ENCODE data around the gene NDFIP1. TPM values are rescaled to one million over a fixed set of nuclear protein-coding genes. Genes with fewer than 3 reads are reported as not detected.

The NDFIP1 gene
- total RNA-seq, 1 experiment from 2014 or later = 26.6 TPM

DNA sequence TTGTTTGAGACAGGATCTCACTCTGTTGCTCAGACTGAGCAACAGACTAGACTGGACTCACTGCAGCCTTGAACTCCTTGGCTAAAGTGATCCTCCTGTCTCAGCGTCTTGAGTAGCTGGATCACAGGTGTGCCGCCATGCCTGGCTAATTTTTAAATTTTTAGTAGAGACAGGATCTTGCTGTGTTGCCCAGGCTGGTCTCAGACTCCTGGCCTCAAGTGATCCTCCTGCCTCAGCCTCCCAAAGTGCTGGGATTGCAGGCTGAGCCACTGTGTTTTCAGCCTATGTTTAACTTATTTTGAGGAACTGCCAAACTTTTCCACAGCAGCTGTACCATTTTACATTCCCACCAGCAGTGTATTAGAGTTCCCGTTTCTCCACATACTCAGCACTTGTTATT is 16.8 kb downstream of the NDFIP1 start:
- no peak overlapping the region for H4K91ac ChIP-seq (ENCODE audit: insufficient read length, low read depth, low read length)
- no peak for DNase-seq
- H2BK12ac ChIP-seq (ENCODE audit: insufficient read length, low read depth, low read length) = no peak overlapping the region
- H2BK120ac ChIP-seq (ENCODE audit: low read depth, low read length, poor library complexity, severe bottlenecking) = no peak overlapping the region
- H2AK5ac ChIP-seq (ENCODE audit: insufficient read length, low read length) = no peak overlapping the region
- H3K4me2 ChIP-seq (ENCODE audit: insufficient read depth, insufficient read length, low read length) = no peak overlapping the region
- H3K79me2 ChIP-seq (ENCODE audit: insufficient read depth, low read length) = no peaks in the 10 kb centered on the region; the same call in 1 of the 2 replicates
- Mint-ChIP-seq H3K27ac (no peak overlapping the region), H3K36me3 (ENCODE audit: insufficient read depth in 1 of 3, low read depth in 3 of 3) (peaks cover 4 to 18% (median 6%) of the 10 kb centered on the region in 3 experiments; a peak in 5 of 7 replicates), H3K9me3 (peaks cover 3 to 6% of the 10 kb centered on the region in 2 experiments; a peak in 2 of 5 replicates), H3K4me1 (peaks cover 12 to 14% of the 10 kb centered on the region in 2 experiments), H3K4me3 (no peak overlapping the region), H3K27me3 (ENCODE audit: low read depth) (no peaks in the 10 kb centered on the region)
- H3K4me1 ChIP-seq (ENCODE audit: insufficient read depth, low read length) = peaks cover 7% of the 10 kb centered on the region; the same call in 1 of the 2 replicates
- no peak overlapping the region for H2BK5ac ChIP-seq (ENCODE audit: insufficient read length, low read length)
- H3K56ac ChIP-seq (ENCODE audit: insufficient read length, low read depth, low read length) = no peak overlapping the region
- TF ChIP-seq, protein P1, sequence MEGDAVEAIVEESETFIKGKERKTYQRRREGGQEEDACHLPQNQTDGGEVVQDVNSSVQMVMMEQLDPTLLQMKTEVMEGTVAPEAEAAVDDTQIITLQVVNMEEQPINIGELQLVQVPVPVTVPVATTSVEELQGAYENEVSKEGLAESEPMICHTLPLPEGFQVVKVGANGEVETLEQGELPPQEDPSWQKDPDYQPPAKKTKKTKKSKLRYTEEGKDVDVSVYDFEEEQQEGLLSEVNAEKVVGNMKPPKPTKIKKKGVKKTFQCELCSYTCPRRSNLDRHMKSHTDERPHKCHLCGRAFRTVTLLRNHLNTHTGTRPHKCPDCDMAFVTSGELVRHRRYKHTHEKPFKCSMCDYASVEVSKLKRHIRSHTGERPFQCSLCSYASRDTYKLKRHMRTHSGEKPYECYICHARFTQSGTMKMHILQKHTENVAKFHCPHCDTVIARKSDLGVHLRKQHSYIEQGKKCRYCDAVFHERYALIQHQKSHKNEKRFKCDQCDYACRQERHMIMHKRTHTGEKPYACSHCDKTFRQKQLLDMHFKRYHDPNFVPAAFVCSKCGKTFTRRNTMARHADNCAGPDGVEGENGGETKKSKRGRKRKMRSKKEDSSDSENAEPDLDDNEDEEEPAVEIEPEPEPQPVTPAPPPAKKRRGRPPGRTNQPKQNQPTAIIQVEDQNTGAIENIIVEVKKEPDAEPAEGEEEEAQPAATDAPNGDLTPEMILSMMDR (conservative IDR thresholded peaks at IDR 0.05) = no peak
- no peaks in the 10 kb centered on the region for H3K9me3 ChIP-seq (ENCODE audit: control insufficient read depth, low read depth, low read length)
- H3K18ac ChIP-seq (ENCODE audit: insufficient read length, low read depth, low read length) = no peak overlapping the region
- no peaks in the 10 kb centered on the region for H4K20me1 ChIP-seq (ENCODE audit: control insufficient read depth, insufficient read depth, insufficient read length)
- no peaks in the 10 kb centered on the region for H3K27me3 ChIP-seq (ENCODE audit: insufficient read depth, low read length)
- H3K23me2 ChIP-seq (ENCODE audit: insufficient read length, low read depth, low read length, poor library complexity, severe bottlenecking) = no peaks in the 10 kb centered on the region
- H2BK20ac ChIP-seq (ENCODE audit: low read depth, low read length, poor library complexity, severe bottlenecking) = no peak overlapping the region
- H3T11ph ChIP-seq (ENCODE audit: low read length) = no peak overlapping the region
- H4K8ac ChIP-seq (replicated peaks; ENCODE audit: insufficient read length, low read depth, low read length) = no peak overlapping the region
- H3K9ac ChIP-seq (ENCODE audit: extremely low read depth, insufficient read length, low read length) = no peak overlapping the region
- WGBS (ENCODE audit: extremely low coverage, insufficient read length, low lambda C conversion rate) = no CpG with 5 or more reads among the region's 3 CpGs
- no peak overlapping the region for H3K14ac ChIP-seq (ENCODE audit: insufficient read depth, low read length)
- H3K23ac ChIP-seq (ENCODE audit: insufficient read length, low read depth, low read length) = no peak overlapping the region
- no peak overlapping the region for H3K4ac ChIP-seq (ENCODE audit: low read depth, low read length)
- H2BK15ac ChIP-seq (ENCODE audit: low read depth, low read length) = no peak overlapping the region
- H4K5ac ChIP-seq (ENCODE audit: insufficient read length, low read depth, low read length) = no peak overlapping the region
- no peak overlapping the region for H3K27ac ChIP-seq (ENCODE audit: insufficient read length, low read depth, low read length)
- H2AFZ ChIP-seq (ENCODE audit: low read length) = no peak overlapping the region
- no peaks in the 10 kb centered on the region for H3K79me1 ChIP-seq (ENCODE audit: insufficient read depth, low read depth, low read length, poor library complexity, severe bottlenecking)

Data from H9 (cell line).